ENCODE results near the gene BRWD1.
A peak's percentile ranks its signal among the peaks of the same experiment; 100 is the strongest.

BRWD1 gene

GRCh38 chr21:39313571-39314142 is at the start of gene BRWD1:
TSS of gene BRWD1 (minus strand) at chr21:39313632. CDS start at chr21:39313491, 141 bp downstream.
- peak; percentile 68 for DNase-seq

- DNase-seq, result no peak
Observed at GRCh38 chr21:39362733-39363132, 49.3 kb upstream of the BRWD1 start.

- no peak for DNase-seq
Observed at GRCh38 chr21:39359382-39359781, 46.0 kb upstream of the BRWD1 start.

- no peak for DNase-seq
Observed at GRCh38 chr21:39353295-39353694, 39.9 kb upstream of the BRWD1 start.

GRCh38 chr21:39350094-39351005 is 36.9 kb upstream of the BRWD1 start:
- no peak for DNase-seq

GRCh38 chr21:39349211-39350093 is 36.0 kb upstream of the BRWD1 start:
- peak; percentile 95 for DNase-seq

- peak; percentile 80 for DNase-seq
Observed at GRCh38 chr21:39348355-39349210, 35.2 kb upstream of the BRWD1 start, which contains the start of gene HMGN1. TSS of gene HMGN1 (minus strand) at chr21:39349088. CDS start at chr21:39348917, 171 bp downstream.

- no peak for DNase-seq
Observed at GRCh38 chr21:39348040-39348354, 34.6 kb upstream of the BRWD1 start.

GRCh38 chr21:39347537-39347936 is 34.1 kb upstream of the BRWD1 start:
- no peak for DNase-seq

GRCh38 chr21:39346671-39347331 is 33.4 kb upstream of the BRWD1 start:
- no peak for DNase-seq

- DNase-seq, result no peak
Observed at GRCh38 chr21:39346206-39346605, 32.8 kb upstream of the BRWD1 start.

- DNase-seq, result no peak
Observed at GRCh38 chr21:39345440-39345839, 32.0 kb upstream of the BRWD1 start.

- DNase-seq, result no peak
Observed at GRCh38 chr21:39344848-39345247, 31.4 kb upstream of the BRWD1 start.

- DNase-seq, result no peak
Observed at GRCh38 chr21:39341249-39341923, 28.0 kb upstream of the BRWD1 start.

- DNase-seq, result no peak
Observed at GRCh38 chr21:39340687-39341086, 27.3 kb upstream of the BRWD1 start.

- DNase-seq, result no peak
Observed at GRCh38 chr21:39339231-39339630, 25.8 kb upstream of the BRWD1 start.

- no peak for DNase-seq
Observed at GRCh38 chr21:39336457-39337008, 23.1 kb upstream of the BRWD1 start.

GRCh38 chr21:39334611-39335010 is 21.2 kb upstream of the BRWD1 start:
- no peak for DNase-seq

GRCh38 chr21:39332175-39332574 is 18.7 kb upstream of the BRWD1 start:
- no peak for DNase-seq

- no peak for DNase-seq
Observed at GRCh38 chr21:39330001-39330400, 16.6 kb upstream of the BRWD1 start.

GRCh38 chr21:39327727-39328126 is 14.3 kb upstream of the BRWD1 start:
- no peak for DNase-seq
